Measurements from ENCODE around the gene TRPM2. TPM values are rescaled to one million over a fixed set of nuclear protein-coding genes. Genes with fewer than 3 reads are reported as not detected.
A peak's percentile ranks its signal among the peaks of the same experiment; 100 is the strongest.

Gene TRPM2
- total and polyA plus RNA-seq, 2 of the 8 experiments (the other 6 are each of a cell fraction or from before 2014, with no cell fraction given): 0.27 to 0.28 TPM

DNA sequence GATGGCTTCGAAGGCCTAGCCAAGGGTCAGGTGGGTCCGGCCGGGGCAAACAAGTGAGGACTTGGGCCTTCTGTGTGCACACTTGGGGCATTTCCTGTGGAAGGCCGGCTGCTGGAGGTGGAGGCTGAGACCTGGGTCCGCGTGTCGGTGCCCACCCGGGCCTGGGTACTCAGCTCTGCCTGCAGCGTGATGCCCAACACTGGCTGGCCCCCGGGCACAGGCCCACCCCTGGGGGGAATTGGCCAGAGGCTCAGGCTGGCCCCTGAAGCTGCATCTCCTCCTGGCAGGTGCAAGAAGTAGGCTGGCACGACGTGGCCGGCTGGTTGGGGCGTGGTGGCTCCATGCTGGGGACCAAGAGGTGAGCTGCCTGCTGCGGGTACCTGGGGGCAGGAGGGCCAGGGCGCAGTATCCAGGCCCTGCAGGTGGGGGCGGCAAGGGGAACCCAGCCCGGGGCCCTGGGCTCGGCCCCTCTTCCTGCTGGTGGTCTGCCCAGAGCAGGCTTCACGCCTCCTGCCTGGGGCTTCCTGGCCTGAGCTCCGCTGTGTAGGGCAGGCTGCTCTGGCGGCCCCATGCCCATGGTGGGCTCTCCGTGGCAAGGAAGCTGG is 31.5 kb upstream of the TRPM2 start:
- no peak for FAIRE-seq
- Histone ChIP-seq H3K23me2 (ENCODE audit: low read depth, low read length) (no peaks in the 10 kb centered on the region), H3K14ac (ENCODE audit: insufficient read length) (no peak overlapping the region), H3K4me2 (ENCODE audit: insufficient read depth in 1 of 2, low read depth in 2 of 2, low read length in 2 of 2) (no peak overlapping the region), H3K36me3 (ENCODE audit: control insufficient read depth in 2 of 4, insufficient read depth in 4 of 4, low read length in 3 of 4) (peaks cover 0 to 42% (median 1%) of the 10 kb centered on the region in 4 experiments; a peak in 2 of 8 replicates), H3K79me1 (ENCODE audit: low read depth, low read length) (no peaks in the 10 kb centered on the region), H2BK20ac (ENCODE audit: low read length) (no peak overlapping the region), H2BK12ac (ENCODE audit: low read depth, low read length) (no peak overlapping the region), H2BK15ac (ENCODE audit: low read length) (no peak overlapping the region), H2AK5ac (ENCODE audit: low read depth, low read length) (no peak overlapping the region), H4K91ac (replicated peaks; ENCODE audit: insufficient read length, low read length) (no peak overlapping the region), H3K27ac (ENCODE audit: low read depth, low read length) (no peak overlapping the region), H3K4me1 (replicated peaks in 1 of 4; ENCODE audit: control insufficient read depth in 3 of 4, insufficient read depth in 4 of 4, low read length in 3 of 4) (no peaks in the 10 kb centered on the region), H3K56ac (replicated peaks; ENCODE audit: insufficient read length, low read depth, low read length) (no peak overlapping the region), H4K5ac (ENCODE audit: insufficient read length, low read depth, low read length) (no peak overlapping the region), H4K20me1 (replicated peaks in 1 of 2; ENCODE audit: control insufficient read depth in 1 of 2, insufficient read depth in 2 of 2, low read length in 2 of 2) (peaks cover 0 to 3% of the 10 kb centered on the region in 2 experiments), H2BK5ac (ENCODE audit: low read depth, low read length) (no peak overlapping the region), H2BK120ac (replicated peaks; ENCODE audit: low read depth, low read length) (no peak overlapping the region), H4K8ac (ENCODE audit: extremely low read depth, insufficient read depth, low read length) (peak overlapping the region; percentile 79; the same call in 1 of the 2 replicates), H3K4ac (replicated peaks; ENCODE audit: insufficient read length, low read depth, low read length) (no peak overlapping the region), H2AFZ (ENCODE audit: low read length) (no peak overlapping the region), H3K23ac (ENCODE audit: insufficient read length) (no peak overlapping the region), H3K27me3 (replicated peaks in 1 of 4; ENCODE audit: control insufficient read depth in 3 of 4, extremely low read depth in 1 of 4, insufficient read depth in 3 of 4, low read length in 3 of 4) (no peaks in the 10 kb centered on the region), H3K4me3 (ENCODE audit: extremely low read depth in 1 of 4, insufficient read depth in 2 of 4, low read depth in 3 of 4, low read length in 4 of 4) (no peak overlapping the region), H3K9ac (replicated peaks in 1 of 4; ENCODE audit: extremely low read depth in 1 of 4, low read depth in 3 of 4, low read length in 3 of 4) (no peak overlapping the region), H3K18ac (ENCODE audit: extremely low read depth, low read length) (no peak overlapping the region), H3K9me3 (ENCODE audit: insufficient read depth in 2 of 2, low read depth in 1 of 2, low read length in 1 of 2) (no peaks in the 10 kb centered on the region), H3K79me2 (ENCODE audit: control insufficient read depth in 1 of 2, insufficient read depth in 2 of 2, low read length in 2 of 2) (no peaks in the 10 kb centered on the region)
- 85% methylated on average over 16 of the region's 23 CpGs; no CpG with 5 or more reads in 1 of the 2 experiments for WGBS, 2 experiments (ENCODE audit: extremely low coverage in 1 of 2, insufficient coverage in 1 of 2, insufficient read length in 1 of 2, insufficient replicate concordance in 2 of 2, low coverage in 1 of 2, low lambda C conversion rate in 2 of 2, missing lambda C conversion rate in 1 of 2)
- TF ChIP-seq, protein P1, sequence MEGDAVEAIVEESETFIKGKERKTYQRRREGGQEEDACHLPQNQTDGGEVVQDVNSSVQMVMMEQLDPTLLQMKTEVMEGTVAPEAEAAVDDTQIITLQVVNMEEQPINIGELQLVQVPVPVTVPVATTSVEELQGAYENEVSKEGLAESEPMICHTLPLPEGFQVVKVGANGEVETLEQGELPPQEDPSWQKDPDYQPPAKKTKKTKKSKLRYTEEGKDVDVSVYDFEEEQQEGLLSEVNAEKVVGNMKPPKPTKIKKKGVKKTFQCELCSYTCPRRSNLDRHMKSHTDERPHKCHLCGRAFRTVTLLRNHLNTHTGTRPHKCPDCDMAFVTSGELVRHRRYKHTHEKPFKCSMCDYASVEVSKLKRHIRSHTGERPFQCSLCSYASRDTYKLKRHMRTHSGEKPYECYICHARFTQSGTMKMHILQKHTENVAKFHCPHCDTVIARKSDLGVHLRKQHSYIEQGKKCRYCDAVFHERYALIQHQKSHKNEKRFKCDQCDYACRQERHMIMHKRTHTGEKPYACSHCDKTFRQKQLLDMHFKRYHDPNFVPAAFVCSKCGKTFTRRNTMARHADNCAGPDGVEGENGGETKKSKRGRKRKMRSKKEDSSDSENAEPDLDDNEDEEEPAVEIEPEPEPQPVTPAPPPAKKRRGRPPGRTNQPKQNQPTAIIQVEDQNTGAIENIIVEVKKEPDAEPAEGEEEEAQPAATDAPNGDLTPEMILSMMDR (IDR thresholded peaks at IDR 0.05; ENCODE audit: control extremely low read depth in 1 of 3, insufficient read depth in 1 of 3, low read depth in 1 of 3, low read length in 3 of 3): peak in 1 of 3 experiments; percentile 18; a peak in 1 of 4 replicates
- TF ChIP-seq CHD1 (IDR thresholded peaks at IDR 0.05; ENCODE audit: low read depth, low read length) (no peak), GABPA (IDR thresholded peaks at IDR 0.05; ENCODE audit: borderline replicate concordance, insufficient read depth, low read length) (0 out of 2 replicates have a peak, but pooled peaks have one; percentile 6)
- no peak for DNase-seq (ENCODE audit: low read depth in 1 of 2, low spot score in 2 of 2)
- ChIA-PET POLR2A (ENCODE audit: partially characterized antibody) (no interaction called here), CTCF (ENCODE audit: partially characterized antibody) (interaction anchor here (0.7 to 2.0 kb wide), 3 partner anchors 11 to 17 kb away, joined by 3 to 5 read pairs (median 4); no protein-coding TSS in a partner anchor)

All from H1 (cell line).